ENCODE measurements around the gene INTS1.

INTS1 gene, protein sequence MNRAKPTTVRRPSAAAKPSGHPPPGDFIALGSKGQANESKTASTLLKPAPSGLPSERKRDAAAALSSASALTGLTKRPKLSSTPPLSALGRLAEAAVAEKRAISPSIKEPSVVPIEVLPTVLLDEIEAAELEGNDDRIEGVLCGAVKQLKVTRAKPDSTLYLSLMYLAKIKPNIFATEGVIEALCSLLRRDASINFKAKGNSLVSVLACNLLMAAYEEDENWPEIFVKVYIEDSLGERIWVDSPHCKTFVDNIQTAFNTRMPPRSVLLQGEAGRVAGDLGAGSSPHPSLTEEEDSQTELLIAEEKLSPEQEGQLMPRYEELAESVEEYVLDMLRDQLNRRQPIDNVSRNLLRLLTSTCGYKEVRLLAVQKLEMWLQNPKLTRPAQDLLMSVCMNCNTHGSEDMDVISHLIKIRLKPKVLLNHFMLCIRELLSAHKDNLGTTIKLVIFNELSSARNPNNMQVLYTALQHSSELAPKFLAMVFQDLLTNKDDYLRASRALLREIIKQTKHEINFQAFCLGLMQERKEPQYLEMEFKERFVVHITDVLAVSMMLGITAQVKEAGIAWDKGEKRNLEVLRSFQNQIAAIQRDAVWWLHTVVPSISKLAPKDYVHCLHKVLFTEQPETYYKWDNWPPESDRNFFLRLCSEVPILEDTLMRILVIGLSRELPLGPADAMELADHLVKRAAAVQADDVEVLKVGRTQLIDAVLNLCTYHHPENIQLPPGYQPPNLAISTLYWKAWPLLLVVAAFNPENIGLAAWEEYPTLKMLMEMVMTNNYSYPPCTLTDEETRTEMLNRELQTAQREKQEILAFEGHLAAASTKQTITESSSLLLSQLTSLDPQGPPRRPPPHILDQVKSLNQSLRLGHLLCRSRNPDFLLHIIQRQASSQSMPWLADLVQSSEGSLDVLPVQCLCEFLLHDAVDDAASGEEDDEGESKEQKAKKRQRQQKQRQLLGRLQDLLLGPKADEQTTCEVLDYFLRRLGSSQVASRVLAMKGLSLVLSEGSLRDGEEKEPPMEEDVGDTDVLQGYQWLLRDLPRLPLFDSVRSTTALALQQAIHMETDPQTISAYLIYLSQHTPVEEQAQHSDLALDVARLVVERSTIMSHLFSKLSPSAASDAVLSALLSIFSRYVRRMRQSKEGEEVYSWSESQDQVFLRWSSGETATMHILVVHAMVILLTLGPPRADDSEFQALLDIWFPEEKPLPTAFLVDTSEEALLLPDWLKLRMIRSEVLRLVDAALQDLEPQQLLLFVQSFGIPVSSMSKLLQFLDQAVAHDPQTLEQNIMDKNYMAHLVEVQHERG (N-terminal part only)

DNA sequence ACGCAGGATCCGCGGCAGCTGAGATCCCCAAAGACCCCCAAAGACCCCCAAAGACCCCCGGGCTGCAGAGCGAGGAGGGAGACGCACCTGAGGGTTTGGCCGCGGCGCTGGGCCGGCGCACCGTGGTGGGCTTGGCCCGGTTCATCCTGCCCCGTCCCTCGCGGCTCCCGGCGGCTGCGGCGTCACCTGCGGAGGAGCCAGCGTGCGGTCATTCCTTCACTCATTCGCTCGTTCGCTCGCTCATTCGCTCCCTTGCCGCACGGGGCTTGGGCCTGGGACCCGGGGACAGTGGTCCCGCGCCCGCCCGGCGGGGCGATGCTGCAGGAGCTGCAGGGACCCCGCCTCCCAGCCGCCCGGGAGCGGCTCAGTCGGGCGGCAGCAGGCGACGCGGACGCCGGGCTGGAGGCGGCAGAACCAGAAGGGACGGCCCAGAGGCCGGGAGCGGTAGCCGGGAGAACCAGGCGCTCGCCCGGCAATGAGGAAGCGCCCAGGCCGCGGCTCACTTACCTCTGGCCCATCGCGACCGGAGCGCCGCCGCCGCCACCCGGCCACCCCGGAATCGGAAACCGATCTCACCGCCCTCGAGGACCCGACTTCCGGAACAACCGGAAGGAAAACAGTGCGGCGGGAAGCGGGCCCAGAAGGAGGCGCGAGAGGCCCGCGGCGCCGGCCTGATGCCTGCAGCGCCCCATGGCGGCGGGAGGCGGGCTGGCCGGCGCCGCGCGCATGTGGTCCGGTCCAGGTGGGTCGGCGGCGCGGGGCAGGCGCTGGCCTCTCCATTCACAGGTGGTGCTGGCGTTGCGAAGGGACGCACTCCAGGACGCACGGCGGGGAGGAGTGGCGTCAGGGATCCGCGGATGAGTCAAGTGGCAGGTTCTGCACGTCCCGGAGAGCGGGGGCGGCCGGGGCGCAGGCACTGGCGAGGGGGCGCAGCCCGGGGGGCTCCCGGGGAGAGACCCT lies at the start of gene INTS1:
Gene INTS1 (minus strand): TSS at position 574 of the 960 bp plus-strand sequence. CDS start 429 bp downstream, at position 145.
- peak; percentile 85 to 86 for DNase-seq

DNA sequence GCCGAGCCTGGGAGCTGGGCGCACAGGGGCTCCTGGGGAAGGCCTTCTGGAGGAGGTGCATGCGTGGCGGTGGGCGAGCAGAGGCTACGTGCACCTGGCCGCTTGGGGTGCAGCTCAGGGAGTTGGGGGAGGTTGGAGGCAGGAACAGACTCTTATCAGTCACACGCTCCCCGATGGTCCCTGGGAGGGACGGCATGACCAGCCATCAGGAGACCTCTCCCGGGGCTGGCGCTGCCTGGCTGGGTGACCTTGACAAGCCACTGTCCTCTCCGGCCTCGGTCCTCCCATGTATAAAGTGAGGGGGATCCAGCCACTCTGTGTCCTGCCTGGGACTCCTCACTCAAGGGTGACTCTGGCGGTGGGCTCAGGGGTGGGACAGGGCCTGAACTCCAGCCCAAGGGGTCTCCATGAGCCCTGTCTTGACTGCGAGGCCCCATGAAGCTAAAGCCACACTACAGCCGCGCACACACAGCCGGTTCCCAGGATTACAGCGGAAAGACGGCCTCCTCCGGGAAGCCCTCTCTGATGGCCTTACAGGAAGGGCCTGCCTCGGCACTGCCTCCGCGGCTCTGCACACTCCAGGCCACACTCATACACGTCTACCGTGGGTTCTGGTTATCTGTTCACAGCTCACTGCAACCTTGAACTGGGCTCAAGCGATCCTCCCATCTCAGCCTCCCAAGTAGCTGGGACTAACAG lies 49.5 kb upstream of the INTS1 start:
- no peak for DNase-seq

DNA sequence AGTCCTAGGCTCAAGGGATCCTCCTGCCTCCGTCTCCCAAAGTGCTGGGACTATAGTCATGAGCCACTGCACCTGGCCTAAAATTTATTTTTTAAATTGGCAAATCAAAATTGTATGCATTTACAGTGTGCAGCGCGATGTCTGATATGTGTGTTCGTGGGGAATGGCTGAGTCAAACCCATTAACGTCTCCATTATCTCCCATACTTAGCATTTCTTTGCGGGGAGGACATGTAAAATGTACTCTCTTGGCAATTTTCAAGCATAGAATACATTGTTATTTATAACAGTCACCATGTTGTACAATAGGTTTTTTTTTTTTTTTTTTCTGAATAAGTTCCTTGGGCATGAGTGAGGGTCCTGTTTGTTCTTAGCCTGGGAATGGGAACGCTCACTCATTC lies 48.0 kb upstream of the INTS1 start:
- no peak for DNase-seq

DNA sequence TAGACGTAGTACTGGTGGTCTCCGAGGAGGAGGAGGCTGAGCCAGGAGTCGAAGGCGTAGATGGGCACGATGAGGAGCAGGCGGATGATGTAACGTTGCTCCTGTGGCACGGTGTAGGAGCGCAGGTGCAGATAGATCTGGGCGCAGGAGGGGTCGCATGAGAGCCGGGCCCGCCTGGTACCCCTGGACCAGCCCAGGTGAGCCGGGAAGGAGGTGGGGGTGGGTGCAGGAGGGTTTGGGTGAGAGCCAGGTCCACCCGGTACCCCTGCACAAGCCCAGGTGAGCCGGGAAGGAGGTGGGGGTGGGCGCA lies 46.6 kb upstream of the INTS1 start:
- DNase-seq: no peak

DNA sequence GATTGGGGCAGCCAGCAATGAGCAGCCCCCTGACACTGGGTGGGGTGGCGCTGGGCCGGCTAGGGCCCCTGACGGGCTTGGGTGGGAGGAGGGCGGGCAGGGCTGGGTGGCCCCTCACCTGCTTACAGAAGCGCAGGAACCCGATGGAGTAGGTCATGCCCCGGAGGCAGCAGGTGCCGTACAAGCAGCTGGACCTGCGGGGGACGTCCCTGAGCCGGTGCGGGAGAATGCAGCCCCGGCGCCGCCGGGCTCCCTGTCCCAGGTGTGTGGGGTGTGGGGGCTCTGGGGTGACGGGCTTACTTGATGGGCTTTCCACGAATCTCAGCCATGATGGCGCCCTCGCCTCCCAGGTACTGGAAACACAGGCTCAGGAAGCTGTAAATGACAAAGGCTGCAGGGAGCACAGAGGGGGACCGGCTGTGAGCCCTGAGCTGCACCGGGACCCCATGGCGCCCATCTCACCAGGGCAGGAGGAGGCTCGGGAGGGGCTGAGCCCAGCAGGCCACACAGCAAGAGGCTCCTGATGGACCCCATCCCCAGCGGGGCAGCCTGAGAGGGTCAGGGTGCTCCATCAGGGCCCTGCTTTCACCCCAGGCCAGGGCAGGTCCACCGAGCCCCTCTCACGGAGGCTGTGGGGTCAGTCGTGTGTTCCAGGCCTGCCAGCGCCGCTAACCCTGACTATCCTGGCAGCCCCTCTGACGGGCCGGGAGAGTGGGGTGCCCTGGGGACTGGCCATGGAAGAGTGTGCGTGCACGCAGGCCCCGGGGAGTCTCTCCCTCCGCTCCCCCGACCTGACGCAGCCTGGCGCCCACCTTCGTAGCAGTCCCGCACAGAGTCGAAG lies 46.0 kb upstream of the INTS1 start:
- DNase-seq: no peak

DNA sequence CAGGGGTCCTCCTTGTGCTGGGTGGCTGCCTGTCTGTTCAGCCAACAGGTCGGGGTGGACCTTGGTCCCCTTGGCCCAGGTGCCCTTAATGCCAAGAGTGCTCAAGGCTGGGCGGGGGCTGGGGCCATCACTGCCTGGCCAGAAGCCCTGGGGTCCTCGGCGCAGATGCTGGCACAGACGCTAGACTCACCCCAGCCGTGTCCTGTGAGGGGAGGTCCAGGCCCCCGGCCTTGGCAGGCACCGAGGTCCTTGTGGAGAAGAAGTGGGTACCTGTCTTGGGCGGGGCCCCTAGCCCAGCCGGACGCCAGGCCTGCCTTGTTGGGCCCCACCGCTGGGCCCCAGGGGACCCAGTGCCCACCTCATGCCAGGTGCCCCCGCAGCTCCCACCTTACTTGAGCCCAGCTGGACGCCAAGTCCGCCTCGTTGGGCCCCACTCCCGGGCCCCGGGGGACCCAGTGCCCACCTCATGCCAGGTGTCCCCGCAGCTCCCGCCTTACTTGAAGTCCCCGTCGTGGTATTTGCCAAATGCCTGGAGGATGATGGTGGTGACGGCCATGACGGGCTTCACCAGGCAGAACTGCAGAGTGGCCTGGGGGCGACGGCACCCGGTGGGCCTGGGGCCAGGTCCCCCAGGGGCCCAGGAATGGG lies 45.3 kb upstream of the INTS1 start:
- no peak for DNase-seq

DNA sequence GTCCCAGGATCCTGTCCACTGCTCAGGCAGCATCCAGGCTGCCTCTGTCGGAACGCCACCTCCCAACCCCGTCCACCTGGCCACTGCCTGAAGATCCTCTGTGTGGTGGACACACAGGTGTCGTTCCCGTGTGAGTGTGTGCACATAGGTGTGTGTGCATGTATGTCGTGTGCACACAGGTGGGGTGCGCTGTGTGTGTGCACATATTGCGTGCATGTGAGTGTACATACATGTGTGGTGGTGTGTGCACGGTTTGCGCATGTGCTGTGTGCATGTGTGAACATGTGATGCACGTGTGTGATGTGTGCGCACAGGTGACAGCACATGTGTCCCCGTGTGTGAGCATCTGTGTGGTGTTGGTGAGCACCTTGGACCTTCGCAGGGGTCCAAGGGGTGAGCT lies 44.8 kb upstream of the INTS1 start:
- no peak for DNase-seq

DNA sequence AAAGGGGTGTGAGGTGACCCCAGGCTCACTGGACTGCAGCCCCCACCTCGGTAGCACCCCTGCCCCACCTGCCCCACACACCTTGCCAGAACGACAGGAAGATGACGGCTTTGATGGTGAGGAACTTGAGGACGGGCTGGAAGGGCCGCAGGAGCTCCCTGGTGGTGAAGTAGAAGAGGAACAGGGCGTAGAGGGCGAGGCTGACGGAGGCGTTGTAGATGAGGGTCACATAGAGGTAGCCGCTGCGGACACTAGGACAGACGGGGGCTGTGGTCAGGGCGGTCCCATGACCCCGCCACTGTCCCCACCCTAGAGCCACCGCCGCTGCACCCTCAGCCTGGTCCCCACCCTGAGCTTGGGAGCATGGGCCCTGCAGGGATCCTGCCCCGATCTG lies 44.2 kb upstream of the INTS1 start:
- DNase-seq: no peak

DNA sequence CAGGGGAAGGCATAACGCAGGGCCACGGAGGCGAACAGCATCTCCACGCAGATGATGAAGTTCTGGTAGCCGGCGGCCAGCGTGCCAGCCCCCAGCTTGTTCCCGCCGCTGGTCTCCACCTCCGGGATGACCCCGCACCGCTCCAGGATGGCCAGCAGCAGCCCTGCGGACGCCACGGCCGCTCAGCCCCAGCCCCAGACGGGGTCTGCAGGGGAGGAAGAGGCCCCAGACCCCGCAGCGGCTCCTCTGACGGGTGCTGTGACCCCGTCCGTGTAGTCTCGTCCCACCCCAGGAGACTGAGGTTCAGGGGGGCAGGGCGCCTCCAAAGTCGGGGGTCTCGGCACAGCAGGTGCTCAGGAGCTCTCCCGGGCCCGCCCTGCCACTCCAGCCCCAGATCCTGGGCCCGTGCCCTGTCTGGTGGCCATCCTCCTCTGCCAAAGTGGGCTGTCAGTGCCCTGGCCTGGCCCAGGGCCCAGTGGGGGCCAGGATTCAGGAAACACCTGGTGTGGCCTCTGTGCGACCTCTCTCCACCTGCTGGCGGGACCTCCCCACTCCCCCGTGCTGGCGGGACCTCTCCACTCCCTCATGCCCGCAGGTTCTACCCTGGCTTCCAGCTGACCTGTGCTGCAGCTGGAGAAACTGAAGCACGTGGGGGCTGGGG lies 43.7 kb upstream of the INTS1 start:
- DNase-seq: no peak

DNA sequence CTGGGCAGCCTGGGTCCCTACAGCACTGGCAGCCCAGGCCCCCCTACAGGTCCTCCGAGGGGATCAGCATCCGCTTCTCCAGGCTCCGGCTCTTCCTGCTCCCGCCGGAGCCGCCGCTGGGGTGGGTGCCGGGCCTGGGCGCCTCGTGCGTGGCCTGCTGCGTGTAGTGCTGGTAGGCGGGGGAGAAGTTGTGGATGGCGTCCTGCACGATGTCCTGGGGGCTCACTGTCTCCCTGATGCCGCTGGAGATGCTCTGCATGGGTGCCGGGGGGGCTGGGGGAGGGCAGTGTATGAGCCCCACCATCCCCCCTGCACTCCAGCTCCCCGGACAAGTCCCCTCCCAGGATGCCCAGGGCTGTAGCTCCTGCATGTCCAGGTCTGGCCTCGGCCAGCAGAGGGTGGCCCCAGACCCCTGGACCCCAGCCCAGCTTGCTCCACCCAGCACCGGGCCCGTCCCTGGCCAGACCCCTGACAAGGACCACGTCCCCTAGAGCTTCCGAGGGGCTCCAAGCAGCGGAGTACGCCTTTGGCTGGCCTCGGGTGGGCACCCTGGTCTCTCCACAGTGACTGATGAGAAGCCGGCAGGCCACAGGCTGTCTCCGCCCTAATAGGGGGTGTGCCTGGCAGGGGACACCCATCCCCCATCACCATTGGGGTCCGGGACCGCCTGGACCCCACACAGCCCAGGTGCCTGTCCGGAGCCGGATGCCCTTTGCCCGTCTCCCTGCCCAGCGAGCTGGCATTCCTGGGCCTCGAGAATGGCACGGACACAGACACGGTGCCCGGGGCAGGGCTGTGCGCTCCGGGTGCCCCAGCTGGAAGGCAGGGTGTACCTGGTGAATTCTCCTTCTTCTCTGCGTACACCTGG lies 43.0 kb upstream of the INTS1 start:
- no peak for DNase-seq

DNA sequence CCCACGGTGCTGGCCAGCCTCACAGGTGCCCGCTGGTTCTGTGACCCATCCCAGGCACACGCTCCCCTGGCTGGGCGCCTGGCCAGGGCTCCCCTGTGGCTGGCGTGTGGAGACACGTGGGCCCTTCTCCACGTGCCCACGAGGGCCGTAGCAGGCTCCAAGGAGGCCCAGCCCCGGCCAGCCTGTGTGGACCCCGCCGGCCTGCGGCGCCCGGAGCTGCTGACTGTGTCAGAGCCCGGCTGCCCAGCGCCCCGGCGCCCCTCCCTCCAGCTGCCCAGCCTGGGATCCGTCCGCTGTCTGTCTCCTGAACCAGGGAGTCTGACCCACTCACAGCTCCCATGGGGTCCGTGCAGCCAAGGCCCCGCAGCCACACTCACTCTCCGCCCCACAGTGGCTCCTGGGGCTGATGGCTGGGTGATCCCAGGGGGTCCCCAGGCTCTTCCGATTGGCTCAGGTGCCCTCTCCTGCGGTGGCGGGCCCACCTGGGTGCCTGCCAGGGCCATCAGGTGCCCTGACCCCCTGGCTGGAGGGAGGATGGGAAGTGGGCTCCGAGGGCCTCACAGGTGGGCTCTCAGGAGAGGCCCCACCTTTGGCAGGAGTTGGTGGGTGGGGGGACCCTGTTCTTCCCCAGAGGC lies 42.2 kb upstream of the INTS1 start:
- DNase-seq: no peak

DNA sequence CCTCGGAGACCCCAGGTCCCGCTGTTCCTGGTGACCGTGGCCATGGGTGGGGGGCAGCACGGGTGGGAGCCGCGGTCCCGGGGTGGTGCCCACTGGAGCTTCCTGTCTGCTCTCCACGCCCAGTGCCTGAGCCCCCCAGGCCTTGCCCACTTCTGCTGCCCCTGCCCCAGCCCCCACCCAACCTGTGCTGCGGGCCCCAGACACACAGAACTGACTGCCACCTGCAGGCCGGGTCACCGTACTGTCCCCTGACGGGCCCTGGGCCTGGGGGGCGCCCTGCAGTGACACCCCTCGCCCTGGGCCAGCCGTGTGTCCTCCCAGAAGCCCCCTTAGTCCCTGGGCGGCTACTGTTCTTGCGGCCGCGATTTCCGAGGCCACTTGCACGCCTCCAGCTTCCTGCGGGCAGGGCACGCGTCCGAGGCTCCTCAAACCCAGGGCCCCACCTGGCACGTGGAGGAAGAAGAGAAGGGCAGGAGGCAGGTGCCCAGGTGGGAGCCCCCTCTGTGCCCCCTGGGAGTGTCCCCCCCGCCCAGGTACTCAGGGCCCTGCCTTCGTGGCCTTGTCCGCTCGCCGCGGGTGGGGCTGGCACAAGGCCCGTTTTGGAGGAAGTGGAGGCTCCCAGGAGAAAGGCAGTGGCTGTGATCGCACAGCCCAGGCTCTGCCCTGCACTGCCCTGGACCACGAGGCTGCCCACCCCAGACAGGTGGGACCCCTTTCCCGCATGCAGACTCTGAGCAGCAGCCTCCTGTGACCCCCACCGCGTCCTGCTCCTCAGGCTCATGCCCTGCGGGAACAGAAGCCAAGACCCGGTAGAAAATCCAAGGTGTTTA lies 41.4 kb upstream of the INTS1 start:
- no peak for DNase-seq

DNA sequence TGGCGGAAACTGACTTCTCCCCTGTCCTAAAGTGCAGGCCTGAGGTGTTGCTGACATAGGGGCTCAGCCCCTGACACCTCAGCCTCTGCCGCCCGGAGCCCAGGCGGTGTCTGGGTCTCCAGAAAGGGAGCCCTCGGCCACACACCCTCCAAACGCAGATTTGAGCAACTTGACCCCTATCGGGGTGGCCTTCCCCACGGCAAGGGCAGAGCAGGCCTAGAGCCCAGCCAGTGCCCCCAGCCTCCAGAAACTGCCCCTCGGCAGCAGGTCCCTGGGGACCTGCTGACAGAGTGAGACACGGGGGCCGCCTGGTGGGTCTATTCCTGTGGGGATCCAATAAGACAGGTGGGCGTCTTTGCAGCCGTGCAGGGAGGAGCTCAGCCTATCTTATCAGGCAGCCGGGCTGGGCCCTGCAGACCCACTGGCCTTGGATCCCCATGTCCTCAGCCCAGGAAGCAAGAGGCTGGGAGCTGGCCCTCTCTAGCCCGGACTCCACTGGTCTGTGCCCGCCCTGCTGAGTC lies 40.8 kb upstream of the INTS1 start:
- DNase-seq: no peak

DNA sequence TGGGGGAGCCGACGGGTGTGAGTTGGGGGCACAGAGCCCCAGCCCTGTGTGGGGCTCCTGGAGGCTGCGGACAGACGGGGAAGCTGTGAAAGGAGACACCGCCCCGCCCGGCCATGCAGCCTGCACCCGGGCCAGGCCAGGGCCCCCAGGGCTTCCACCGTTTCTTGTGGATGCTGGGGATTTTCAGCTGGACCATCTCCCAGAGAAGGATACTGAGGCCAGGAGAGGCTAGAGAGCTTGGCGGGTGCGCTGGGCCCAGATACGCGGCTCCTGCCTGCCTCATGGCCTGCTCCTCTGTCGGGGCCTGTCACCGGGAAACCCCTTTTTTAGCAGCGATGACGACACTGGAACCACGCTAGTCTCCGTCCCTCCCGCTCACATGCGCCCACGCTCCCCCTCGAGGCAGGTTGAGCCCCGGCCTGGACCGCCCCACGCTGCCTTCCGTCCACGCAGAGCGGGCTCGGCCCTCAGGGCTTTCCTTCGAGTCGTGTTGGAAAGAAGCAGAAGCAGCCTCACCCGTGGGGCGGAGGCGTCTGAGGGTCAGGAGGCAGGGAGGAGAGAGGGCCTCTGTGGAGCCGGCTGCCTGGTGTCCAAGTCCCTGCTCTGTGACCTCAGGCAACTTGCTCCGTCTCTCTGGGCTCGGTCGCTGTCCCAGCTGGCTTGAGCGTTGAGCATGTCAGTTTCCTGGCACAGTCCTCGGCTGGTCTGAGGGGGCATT lies 40.1 kb upstream of the INTS1 start:
- DNase-seq: no peak

DNA sequence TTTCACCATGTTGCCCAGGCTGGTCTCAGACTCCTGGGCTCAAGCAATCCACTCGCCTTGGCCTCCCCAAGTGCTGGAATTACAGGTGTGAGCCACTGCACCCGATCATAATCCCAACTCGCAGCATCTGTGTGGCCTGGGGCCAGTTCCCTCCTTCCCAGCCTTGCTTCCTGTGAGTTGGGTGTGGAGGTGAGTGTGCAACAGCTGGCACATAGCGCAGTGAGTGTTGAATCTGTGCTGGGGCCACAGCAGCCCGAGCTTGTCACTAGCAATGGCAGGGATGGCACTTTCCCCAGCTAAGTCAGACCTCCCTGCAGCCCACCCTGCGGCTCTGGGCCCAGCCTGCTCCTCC lies 39.6 kb upstream of the INTS1 start:
- no peak for DNase-seq

Data from stimulated activated CD4-positive, alpha-beta T cell treated with anti-CD3 and anti-CD28 coated beads, Interleukin-4, amount 100 ng/mL, for 4 hours (primary cell).